ENCODE data around the gene ATE1.
"Not testable (repeated sequence)": the region's sequence is repeated elsewhere in the genome, so short reads cannot be mapped to it uniquely, and the experiment has no call there.

The ATE1 gene

GRCh38 chr10:121930268-121931085 lies 2.6 kb upstream of the ATE1 start:
- not testable (repeated sequence) for DNase-seq (ENCODE audit: low spot score)

- not testable (repeated sequence) for DNase-seq (ENCODE audit: low spot score)
Measured at GRCh38 chr10:121929585-121930267, 1.9 kb upstream of the ATE1 start.

GRCh38 chr10:121928528-121928884 lies 675 bp upstream of the ATE1 start:
- DNase-seq (ENCODE audit: low spot score) = peak; percentile 31

- no peak for DNase-seq (ENCODE audit: low spot score)
Measured at GRCh38 chr10:121927318-121927840, 452 bp downstream of the ATE1 start.

GRCh38 chr10:121926671-121927317 lies 1.0 kb downstream of the ATE1 start:
- peak; percentile 20 for DNase-seq (ENCODE audit: low spot score)

GRCh38 chr10:121926157-121926556 lies 1.7 kb downstream of the ATE1 start:
- no peak for DNase-seq (ENCODE audit: low spot score)

GRCh38 chr10:121921238-121921931 lies 6.4 kb downstream of the ATE1 start:
- DNase-seq (ENCODE audit: low spot score) = peak; percentile 22

GRCh38 chr10:121919666-121920065 lies 8.2 kb downstream of the ATE1 start:
- no peak for DNase-seq (ENCODE audit: low spot score)

- DNase-seq (ENCODE audit: low spot score) = not testable (repeated sequence)
Measured at GRCh38 chr10:121918800-121919199, 9.0 kb downstream of the ATE1 start.

GRCh38 chr10:121914661-121915060 lies 13.2 kb downstream of the ATE1 start:
- no peak for DNase-seq (ENCODE audit: low spot score)

GRCh38 chr10:121911421-121911697 lies 16.5 kb downstream of the ATE1 start:
- DNase-seq (ENCODE audit: low spot score) = no peak

GRCh38 chr10:121910673-121911420 lies 17.0 kb downstream of the ATE1 start:
- peak; percentile 58 for DNase-seq (ENCODE audit: low spot score)

GRCh38 chr10:121904888-121905287 lies 22.9 kb downstream of the ATE1 start:
- no peak for DNase-seq (ENCODE audit: low spot score)

- peak; percentile 56 for DNase-seq (ENCODE audit: low spot score)
Measured at GRCh38 chr10:121900443-121901174, 27.2 kb downstream of the ATE1 start.

GRCh38 chr10:121899727-121900126 lies 28.1 kb downstream of the ATE1 start:
- DNase-seq (ENCODE audit: low spot score) = no peak

GRCh38 chr10:121891103-121891502 lies 36.7 kb downstream of the ATE1 start:
- DNase-seq (ENCODE audit: low spot score) = no peak

- no peak for DNase-seq (ENCODE audit: low spot score)
Measured at GRCh38 chr10:121889212-121889611, 38.6 kb downstream of the ATE1 start.

GRCh38 chr10:121886997-121887622 lies 40.7 kb downstream of the ATE1 start:
- peak; percentile 67 for DNase-seq (ENCODE audit: low spot score)

- DNase-seq (ENCODE audit: low spot score) = no peak
Measured at GRCh38 chr10:121886181-121886580, 41.6 kb downstream of the ATE1 start.

- DNase-seq (ENCODE audit: low spot score) = peak; percentile 25
Measured at GRCh38 chr10:121880895-121881294, 46.9 kb downstream of the ATE1 start.

Data from putamen (tissue), 1 donor.